OCI-LY3 (cell line): ENCODE data around the gene GPR137C.

Experiments
- H2AFZ ChIP-seq: fragments of 200-600, 300-600 bp; shearing (Covaris generic); 2 replicates; pipeline ENCODE4 v1.6.0; 2014; ENCODE audit warnings: antibody characterized with exemption, low read depth, low read length
- H3K27ac ChIP-seq: fragments of 200-600, 300-600 bp; sonication (generic); 2 replicates; pipeline ENCODE4 v1.5.1; 2014; ENCODE audit warnings: mild to moderate bottlenecking, low read length, moderate library complexity, mixed read lengths
- H3K27me3 ChIP-seq: fragments of 200-600, 300-600 bp; sonication (generic); 2 replicates; pipeline ENCODE4 v1.6.1; 2014; ENCODE audit warnings: low read depth, low read length, mixed read lengths
- H3K36me3 ChIP-seq: fragments of 200-600, 300-600 bp; sonication (generic); replicated peaks from 2 replicates; pipeline ENCODE3; 2014; ENCODE audit warnings: low read depth, low read length, mixed read lengths
- H3K4me1 ChIP-seq: fragments of 300-600, 200-600 bp; sonication (generic); 2 replicates; pipeline ENCODE4 v1.6.1; 2014; ENCODE audit warnings: low read length, mixed read lengths
- H3K4me2 ChIP-seq: fragments of 200-600, 300-600 bp; sonication (generic); 2 replicates; pipeline ENCODE4 v1.6.1; 2014; ENCODE audit warnings: low read length, mixed read lengths
- H3K4me3 ChIP-seq: fragments of 300-600, 200-600 bp; sonication (generic); 2 replicates; pipeline ENCODE4 v1.5.1; 2014; ENCODE audit warnings: antibody characterized with exemption, mild to moderate bottlenecking, low read length, moderate library complexity
- H3K79me2 ChIP-seq: fragments of 300-600, 200-600 bp; shearing (Covaris generic); 2 replicates; pipeline ENCODE4 v1.6.1; 2014; ENCODE audit warnings: mild to moderate bottlenecking, low read length, mixed read lengths
- H3K9ac ChIP-seq: fragments of 300-600, 200-600 bp; shearing (Covaris generic); 2 replicates; pipeline ENCODE4 v1.6.0; 2014; ENCODE audit warnings: mild to moderate bottlenecking, low read length, moderate library complexity
- H3K9me3 ChIP-seq: fragments of 200-600, 300-600 bp; shearing (Covaris generic); 2 replicates; pipeline ENCODE4 v1.6.1; 2014; ENCODE audit warnings: low read length, mixed read lengths; ENCODE audit not compliant: insufficient read depth
- H4K20me1 ChIP-seq: fragments of 200-600, 300-600 bp; sonication (generic); 2 replicates; pipeline ENCODE4 v1.6.1; 2016; ENCODE audit warnings: low read length, mixed read lengths; ENCODE audit not compliant: insufficient read depth
- CTCF ChIP-seq: fragments of 200-600, 300-600 bp; sonication (generic); IDR thresholded peaks from 2 replicates; pipeline ENCODE4 v1.5.1; 2014; ENCODE audit warnings: antibody characterized with exemption, low read length, low read depth
- EZH2phosphoT487 ChIP-seq: fragments of 200-600 bp; shearing (Covaris generic); IDR thresholded peaks from 2 replicates; pipeline ENCODE4 v1.6.1; 2018; ENCODE audit warnings: antibody characterized with exemption, mixed run types, low read depth

The GPR137C gene

DNA sequence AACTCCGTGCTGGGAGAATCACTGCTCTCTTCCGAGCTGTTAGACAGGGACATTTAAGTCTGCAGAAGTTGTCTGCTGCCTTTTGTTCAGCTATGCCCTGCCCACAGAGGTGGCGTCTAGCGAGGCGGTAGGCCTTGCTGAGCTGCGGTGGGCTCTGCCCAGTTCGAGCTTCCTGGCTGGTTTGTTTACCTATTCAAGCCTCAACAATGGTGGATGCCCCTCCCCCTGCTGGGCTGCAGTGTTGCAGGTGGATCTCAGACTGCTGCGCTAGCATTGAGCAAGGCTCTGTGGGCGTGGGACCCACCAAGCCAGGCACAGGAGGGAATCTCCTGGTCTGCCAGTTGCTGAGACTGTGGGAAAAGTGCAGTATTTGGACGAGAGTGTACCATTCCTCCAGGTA is 43.7 kb downstream of the GPR137C start:
- H3K4me2 ChIP-seq = no peak overlapping the region
- no peak overlapping the region for H3K4me3 ChIP-seq
- no peaks in the 10 kb centered on the region for H3K4me1 ChIP-seq
- no peaks in the 10 kb centered on the region for H3K27me3 ChIP-seq
- no peak for TF ChIP-seq EZH2phosphoT487
- TF ChIP-seq CTCF = no peak
- H3K9ac ChIP-seq = no peak overlapping the region
- no peaks in the 10 kb centered on the region for H3K36me3 ChIP-seq
- no peak overlapping the region for H3K27ac ChIP-seq
- H3K9me3 ChIP-seq = no peaks in the 10 kb centered on the region
- no peak overlapping the region for H2AFZ ChIP-seq
- H4K20me1 ChIP-seq = no peaks in the 10 kb centered on the region
- no peaks in the 10 kb centered on the region for H3K79me2 ChIP-seq

GRCh38 chr14:52596861-52597260 is 44.2 kb downstream of the GPR137C start:
- Histone ChIP-seq H4K20me1 (no peaks in the 10 kb centered on the region), H2AFZ (no peak overlapping the region), H3K27me3 (no peaks in the 10 kb centered on the region), H3K36me3 (no peaks in the 10 kb centered on the region), H3K4me2 (no peak overlapping the region), H3K27ac (no peak overlapping the region), H3K9me3 (no peaks in the 10 kb centered on the region), H3K79me2 (no peaks in the 10 kb centered on the region), H3K4me1 (no peaks in the 10 kb centered on the region), H3K4me3 (no peak overlapping the region), H3K9ac (no peak overlapping the region)
- TF ChIP-seq EZH2phosphoT487 = no peak
- no peak for TF ChIP-seq CTCF

DNA sequence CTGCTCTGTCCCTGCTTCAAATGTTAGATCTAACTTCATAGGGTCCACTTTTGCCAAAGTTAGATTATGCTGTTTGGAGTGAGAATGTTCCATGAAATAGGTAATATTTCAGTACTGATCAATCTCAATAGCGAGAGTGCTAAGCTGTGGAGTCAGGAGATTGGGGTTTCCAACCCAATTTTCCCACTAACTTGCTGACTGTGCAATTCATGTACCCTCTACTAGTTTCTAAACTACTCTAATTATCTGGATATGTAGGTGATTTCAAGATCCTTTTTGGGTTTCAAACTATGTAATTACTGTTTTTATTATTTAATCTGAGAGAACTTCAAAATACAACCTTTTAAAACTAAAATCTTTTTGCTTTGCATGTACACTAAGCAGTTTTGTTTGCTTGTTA is 45.9 kb downstream of the GPR137C start:
- no peaks in the 10 kb centered on the region for H3K79me2 ChIP-seq
- TF ChIP-seq CTCF (no peak), EZH2phosphoT487 (no peak)
- H3K9me3 ChIP-seq = no peaks in the 10 kb centered on the region
- H3K4me2 ChIP-seq = no peak overlapping the region
- H3K4me3 ChIP-seq = no peak overlapping the region
- no peaks in the 10 kb centered on the region for H3K4me1 ChIP-seq
- no peaks in the 10 kb centered on the region for H3K36me3 ChIP-seq
- no peaks in the 10 kb centered on the region for H4K20me1 ChIP-seq
- H3K27me3 ChIP-seq = no peaks in the 10 kb centered on the region
- H2AFZ ChIP-seq = no peak overlapping the region
- no peak overlapping the region for H3K27ac ChIP-seq
- no peak overlapping the region for H3K9ac ChIP-seq

GRCh38 chr14:52599974-52600373 is 47.3 kb downstream of the GPR137C start:
- Histone ChIP-seq H4K20me1 (no peaks in the 10 kb centered on the region), H3K4me1 (no peaks in the 10 kb centered on the region), H3K36me3 (no peaks in the 10 kb centered on the region), H2AFZ (no peak overlapping the region), H3K9ac (no peak overlapping the region), H3K9me3 (no peaks in the 10 kb centered on the region), H3K27me3 (no peaks in the 10 kb centered on the region), H3K4me2 (no peak overlapping the region), H3K27ac (no peak overlapping the region), H3K79me2 (no peaks in the 10 kb centered on the region), H3K4me3 (no peak overlapping the region)
- TF ChIP-seq EZH2phosphoT487 = no peak
- no peak for TF ChIP-seq CTCF
